ENCODE data around the gene OPRL1. TPM values are rescaled to one million over a fixed set of nuclear protein-coding genes. Genes with fewer than 3 reads are reported as not detected.
"Not testable (repeated sequence)": the region's sequence is repeated elsewhere in the genome, so short reads cannot be mapped to it uniquely, and the experiment has no call there.

Gene OPRL1
- polyA plus RNA-seq, 1 experiment: 0.86 TPM

- POLR2A ChIA-PET: interaction anchor here (0.7 kb wide), 1 partner anchor 35 kb away, joined by 3 read pairs; no protein-coding TSS in a partner anchor
- H3K9me3 ChIP-seq (ENCODE audit: control insufficient read depth, insufficient read depth, low read length): peaks cover 15% of the 10 kb centered on the region
- TF ChIP-seq, protein P1, sequence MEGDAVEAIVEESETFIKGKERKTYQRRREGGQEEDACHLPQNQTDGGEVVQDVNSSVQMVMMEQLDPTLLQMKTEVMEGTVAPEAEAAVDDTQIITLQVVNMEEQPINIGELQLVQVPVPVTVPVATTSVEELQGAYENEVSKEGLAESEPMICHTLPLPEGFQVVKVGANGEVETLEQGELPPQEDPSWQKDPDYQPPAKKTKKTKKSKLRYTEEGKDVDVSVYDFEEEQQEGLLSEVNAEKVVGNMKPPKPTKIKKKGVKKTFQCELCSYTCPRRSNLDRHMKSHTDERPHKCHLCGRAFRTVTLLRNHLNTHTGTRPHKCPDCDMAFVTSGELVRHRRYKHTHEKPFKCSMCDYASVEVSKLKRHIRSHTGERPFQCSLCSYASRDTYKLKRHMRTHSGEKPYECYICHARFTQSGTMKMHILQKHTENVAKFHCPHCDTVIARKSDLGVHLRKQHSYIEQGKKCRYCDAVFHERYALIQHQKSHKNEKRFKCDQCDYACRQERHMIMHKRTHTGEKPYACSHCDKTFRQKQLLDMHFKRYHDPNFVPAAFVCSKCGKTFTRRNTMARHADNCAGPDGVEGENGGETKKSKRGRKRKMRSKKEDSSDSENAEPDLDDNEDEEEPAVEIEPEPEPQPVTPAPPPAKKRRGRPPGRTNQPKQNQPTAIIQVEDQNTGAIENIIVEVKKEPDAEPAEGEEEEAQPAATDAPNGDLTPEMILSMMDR (IDR thresholded peaks at IDR 0.05; ENCODE audit: low read depth, low read length): no peak
- peak within 1 kb of the TSS; percentile 49 for H3K4me3 ChIP-seq (ENCODE audit: low read depth, low read length)
- peaks cover 42% of the 10 kb centered on the region for H3K27me3 ChIP-seq (ENCODE audit: control insufficient read depth, insufficient read depth, low read length)
- DNase-seq (ENCODE audit: low read depth, low spot score): no peak
- H3K27ac ChIP-seq (ENCODE audit: low read depth, low read length): no peak within 1 kb of the TSS
- CTCF ChIA-PET: interaction anchor here (0.6 to 2.1 kb wide), 6 partner anchors 13 to 188 kb away, joined by 3 to 5 read pairs (median 3); partner anchors contain the start of gene PCMTD2
Measured at GRCh38 chr20:64083804-64084684, 4.2 kb downstream of the OPRL1 start, which contains the start of gene LKAAEAR1. TSS of gene LKAAEAR1 (minus strand) at chr20:64084398. CDS start at chr20:64084219, 179 bp downstream.

DNA sequence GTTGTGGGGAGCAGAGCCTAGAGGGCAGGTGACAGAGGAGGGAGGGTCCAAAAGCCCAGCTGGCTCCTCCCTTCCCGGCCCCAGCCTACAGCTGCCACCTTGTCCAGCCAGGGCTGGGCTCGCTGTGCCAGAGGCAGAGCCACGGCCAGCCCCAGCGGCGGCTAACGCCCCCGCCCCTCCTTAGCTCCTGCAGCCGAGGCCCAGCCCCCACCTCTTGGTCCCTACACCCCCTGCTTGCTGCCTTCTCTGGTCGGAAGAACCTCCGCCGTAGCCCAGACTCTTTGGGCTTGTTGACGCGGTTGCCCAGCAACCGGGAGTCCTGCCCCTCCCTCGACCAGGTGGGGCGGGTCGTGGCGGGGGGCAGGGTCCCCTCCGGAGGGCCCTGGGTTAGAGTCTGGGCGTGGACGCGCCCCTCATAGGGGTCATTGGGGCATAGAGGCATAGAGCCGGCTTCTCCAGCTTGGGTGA lies 4.8 kb downstream of the OPRL1 start:
- Histone ChIP-seq H3K4me3 (ENCODE audit: low read depth, low read length) (no peak overlapping the region), H3K27ac (ENCODE audit: low read depth, low read length) (no peak overlapping the region), H3K9me3 (ENCODE audit: control insufficient read depth, insufficient read depth, low read length) (peaks cover 15% of the 10 kb centered on the region), H3K27me3 (ENCODE audit: control insufficient read depth, insufficient read depth, low read length) (peaks cover 42% of the 10 kb centered on the region)
- TF ChIP-seq, protein P1 (IDR thresholded peaks at IDR 0.05; ENCODE audit: low read depth, low read length): no peak
- DNase-seq (ENCODE audit: low read depth, low spot score): no peak
- ChIA-PET CTCF (no interaction called here), POLR2A (no interaction called here)

DNA sequence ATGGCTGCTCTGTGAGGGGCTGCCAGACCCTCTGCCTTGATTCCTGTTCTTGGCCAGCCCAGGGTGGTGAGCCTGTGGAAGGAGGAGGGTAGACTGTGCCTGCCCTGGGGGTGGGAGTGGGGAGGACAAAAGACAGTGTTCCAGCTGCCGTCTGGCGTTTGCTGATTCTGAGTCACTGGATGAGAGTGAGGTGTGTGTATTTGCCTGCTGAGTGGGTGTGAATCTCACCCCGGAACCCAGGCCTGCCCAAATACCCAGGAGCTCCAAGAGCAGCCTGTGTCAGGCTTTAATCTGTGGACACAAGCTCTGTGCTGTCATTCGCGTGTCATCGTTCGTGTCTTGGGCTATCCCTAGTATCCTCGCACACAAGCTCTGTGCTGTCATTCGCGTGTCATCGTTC lies 6.9 kb downstream of the OPRL1 start:
- no peak for DNase-seq (ENCODE audit: low read depth, low spot score)
- CTCF ChIA-PET: no interaction called here
- Histone ChIP-seq H3K4me3 (ENCODE audit: low read depth, low read length) (no peak overlapping the region), H3K27me3 (ENCODE audit: control insufficient read depth, insufficient read depth, low read length) (peaks cover 42% of the 10 kb centered on the region), H3K9me3 (ENCODE audit: control insufficient read depth, insufficient read depth, low read length) (peaks cover 15% of the 10 kb centered on the region), H3K27ac (ENCODE audit: low read depth, low read length) (no peak overlapping the region)
- TF ChIP-seq, protein P1 (IDR thresholded peaks at IDR 0.05; ENCODE audit: low read depth, low read length): no peak
- POLR2A ChIA-PET: interaction anchor here (0.6 kb wide), 1 partner anchor 137 kb away, joined by 3 read pairs; no protein-coding TSS in a partner anchor

DNA sequence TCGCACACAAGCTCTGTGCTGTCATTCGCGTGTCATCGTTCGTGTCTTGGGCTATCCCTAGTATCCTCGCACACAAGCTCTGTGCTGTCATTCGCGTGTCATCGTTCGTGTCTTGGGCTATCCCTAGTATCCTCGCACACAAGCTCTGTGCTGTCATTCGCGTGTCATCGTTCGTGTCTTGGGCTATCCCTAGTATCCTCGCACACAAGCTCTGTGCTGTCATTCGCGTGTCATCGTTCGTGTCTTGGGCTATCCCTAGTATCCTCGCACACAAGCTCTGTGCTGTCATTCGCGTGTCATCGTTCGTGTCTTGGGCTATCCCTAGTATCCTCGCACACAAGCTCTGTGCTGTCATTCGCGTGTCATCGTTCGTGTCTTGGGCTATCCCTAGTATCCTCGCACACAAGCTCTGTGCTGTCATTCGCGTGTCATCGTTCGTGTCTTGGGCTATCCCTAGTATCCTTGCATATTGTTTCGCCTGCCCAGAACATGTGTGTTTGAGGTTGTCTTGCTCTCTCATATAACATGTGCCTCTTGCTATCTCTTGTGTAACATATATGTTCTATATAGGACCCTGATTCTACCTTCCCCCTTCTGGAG lies 7.4 kb downstream of the OPRL1 start:
- H3K4me3 ChIP-seq (ENCODE audit: low read depth, low read length); CTCF ChIA-PET; DNase-seq (ENCODE audit: low read depth, low spot score); POLR2A ChIA-PET; H3K27ac ChIP-seq (ENCODE audit: low read depth, low read length): not testable (repeated sequence)
- Histone ChIP-seq H3K9me3 (ENCODE audit: control insufficient read depth, insufficient read depth, low read length) (peaks cover 15% of the 10 kb centered on the region), H3K27me3 (ENCODE audit: control insufficient read depth, insufficient read depth, low read length) (peaks cover 39% of the 10 kb centered on the region)

- H3K9me3 ChIP-seq (ENCODE audit: control insufficient read depth, insufficient read depth, low read length): peaks cover 15% of the 10 kb centered on the region
- H3K27ac ChIP-seq (ENCODE audit: low read depth, low read length); POLR2A ChIA-PET; DNase-seq (ENCODE audit: low read depth, low spot score); H3K4me3 ChIP-seq (ENCODE audit: low read depth, low read length); CTCF ChIA-PET: not testable (repeated sequence)
- H3K27me3 ChIP-seq (ENCODE audit: control insufficient read depth, insufficient read depth, low read length): peaks cover 47% of the 10 kb centered on the region
Measured at GRCh38 chr20:64088586-64088985, 8.7 kb downstream of the OPRL1 start.
